Fibroblast of lung (primary cell): ENCODE measurements around the gene COLGALT1. TPM values are rescaled to one million over a fixed set of nuclear protein-coding genes. Genes with fewer than 3 reads are reported as not detected.

Experiments
- DNase-seq, 2 donors: peaks; one replicate each; pipeline versions ENCODE4 v3.0.0 to v3.0.0-alpha.2; 2010; ENCODE audit warnings: low read depth in 2 of 2
- H2AFZ ChIP-seq: 2 replicates; pipeline ENCODE4 v1.5.1; 2012; ENCODE audit warnings: low read length, control low read depth, inconsistent platforms
- H3K27ac ChIP-seq: 2 replicates; pipeline ENCODE4 v1.5.1; 2011; ENCODE audit warnings: low read length, control low read depth; ENCODE audit not compliant: insufficient read depth
- H3K27me3 ChIP-seq: 2 replicates; pipeline ENCODE4 v1.5.1; 2011; ENCODE audit warnings: mild to moderate bottlenecking, low read length; ENCODE audit not compliant: control insufficient read depth, insufficient read depth
- H3K36me3 ChIP-seq: 2 replicates; pipeline ENCODE4 v1.5.1; 2011; ENCODE audit warnings: low read length; ENCODE audit not compliant: control insufficient read depth, insufficient read depth
- H3K4me1 ChIP-seq: 2 replicates; pipeline ENCODE4 v1.5.1; 2011; ENCODE audit warnings: low read length; ENCODE audit not compliant: control insufficient read depth, insufficient read depth; ENCODE audit errors: extremely low read depth
- H3K4me2 ChIP-seq: 2 replicates; pipeline ENCODE4 v1.5.1; 2011; ENCODE audit warnings: low read length, control low read depth; ENCODE audit not compliant: insufficient read depth; ENCODE audit errors: extremely low read depth
- H3K4me3 ChIP-seq, 4 experiments: fragments of 200-600 bp in 1 of 4; sonication (generic) in 1 of 4; replicated peaks in 1 of 4; 2 replicates each; pipeline ENCODE4 v1.5.1; 2011 to 2016; ENCODE audit warnings: low read length in 4 of 4, low read depth in 3 of 4, mild to moderate bottlenecking in 3 of 4, control low read depth in 2 of 4, inconsistent platforms in 1 of 4, mixed read lengths in 1 of 4; ENCODE audit not compliant: insufficient read depth in 1 of 4; ENCODE audit errors: control extremely low read depth in 1 of 4
- H3K79me2 ChIP-seq: 2 replicates; pipeline ENCODE4 v1.5.1; 2012; ENCODE audit warnings: mild to moderate bottlenecking, low read length, inconsistent platforms; ENCODE audit not compliant: control insufficient read depth, insufficient read depth
- H3K9ac ChIP-seq: 2 replicates; pipeline ENCODE4 v1.5.1; 2011; ENCODE audit warnings: mild to moderate bottlenecking, low read length, control low read depth; ENCODE audit not compliant: insufficient read depth
- H3K9me3 ChIP-seq: 2 replicates; pipeline ENCODE4 v1.5.1; 2012; ENCODE audit warnings: low read depth, low read length; ENCODE audit not compliant: control insufficient read depth, insufficient read depth
- H4K20me1 ChIP-seq: 2 replicates; pipeline ENCODE4 v1.5.1; 2011; ENCODE audit warnings: low read length; ENCODE audit not compliant: control insufficient read depth, insufficient read depth; ENCODE audit errors: extremely low read depth
- EZH2 ChIP-seq: IDR thresholded peaks from 2 replicates; pipeline ENCODE4 v1.5.1; 2012; ENCODE audit warnings: low read length, control low read depth, mild to moderate bottlenecking; ENCODE audit errors: missing control alignments
- polyA plus RNA-seq, 2 donors: library from polyadenylated mRNA; depleted of rRNA in 1 of 2; stranded (reverse) in 1 of 2; unstranded in 1 of 2; fragments of >200 nt; gene quantifications; 2 replicates each; pipeline ENCODE4 v1.2.1, GENCODE V29; 2011 to 2012; ENCODE audit warnings: missing spikeins in 1 of 2
- total RNA-seq: library from RNA; depleted of rRNA; stranded (reverse); fragments of >200 nt; gene quantifications from 2 replicates; pipeline ENCODE4 v1.2.1, GENCODE V29; 2014
- TF ChIP-seq, protein P1 (sequence below), 2 donors: IDR thresholded peaks in 1 of 2; conservative IDR thresholded peaks in 1 of 2; 1 replicate in 1 of 2; 2 replicates in 1 of 2; pipeline ENCODE4 v1.5.1; 2011 to 2012; ENCODE audit warnings: low read length in 2 of 2, control low read depth in 1 of 2, inconsistent platforms in 1 of 2, low read depth in 1 of 2, mild to moderate bottlenecking in 1 of 2

COLGALT1 gene
- total and polyA plus RNA-seq, 2 donors (not counting 1 experiment from before 2014, with no cell fraction given), result 96.9 to 103 TPM

DNA sequence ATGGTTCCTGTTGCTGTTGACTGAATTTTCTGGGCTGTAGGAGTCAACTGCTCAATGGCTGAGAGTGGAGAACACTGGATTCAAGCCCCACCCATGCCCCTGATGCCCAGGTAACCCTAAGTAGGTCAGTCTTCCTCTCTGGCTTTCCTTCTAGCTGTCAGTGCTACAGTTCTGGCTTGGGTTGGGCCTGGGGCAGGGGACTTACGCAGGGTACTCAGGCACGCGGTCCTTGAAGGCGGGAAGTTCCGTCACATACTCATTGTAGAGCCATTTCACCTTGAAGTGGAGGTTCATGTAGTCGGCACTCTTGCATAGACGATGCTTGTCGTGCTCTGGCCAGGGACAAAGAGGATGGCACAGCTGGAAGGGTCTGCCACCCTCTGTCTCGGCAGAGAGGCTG is 77.1 kb downstream of the COLGALT1 start:
- Histone ChIP-seq H3K9ac (no peak overlapping the region), H4K20me1 (no peaks in the 10 kb centered on the region), H3K4me1 (no peaks in the 10 kb centered on the region), H3K36me3 (no peaks in the 10 kb centered on the region), H3K4me3 (no peak overlapping the region), H3K27ac (no peak overlapping the region), H2AFZ (no peak overlapping the region), H3K27me3 (no peaks in the 10 kb centered on the region), H3K9me3 (no peaks in the 10 kb centered on the region), H3K79me2 (no peaks in the 10 kb centered on the region), H3K4me2 (no peak overlapping the region)
- no peak for TF ChIP-seq EZH2
- TF ChIP-seq, protein P1, sequence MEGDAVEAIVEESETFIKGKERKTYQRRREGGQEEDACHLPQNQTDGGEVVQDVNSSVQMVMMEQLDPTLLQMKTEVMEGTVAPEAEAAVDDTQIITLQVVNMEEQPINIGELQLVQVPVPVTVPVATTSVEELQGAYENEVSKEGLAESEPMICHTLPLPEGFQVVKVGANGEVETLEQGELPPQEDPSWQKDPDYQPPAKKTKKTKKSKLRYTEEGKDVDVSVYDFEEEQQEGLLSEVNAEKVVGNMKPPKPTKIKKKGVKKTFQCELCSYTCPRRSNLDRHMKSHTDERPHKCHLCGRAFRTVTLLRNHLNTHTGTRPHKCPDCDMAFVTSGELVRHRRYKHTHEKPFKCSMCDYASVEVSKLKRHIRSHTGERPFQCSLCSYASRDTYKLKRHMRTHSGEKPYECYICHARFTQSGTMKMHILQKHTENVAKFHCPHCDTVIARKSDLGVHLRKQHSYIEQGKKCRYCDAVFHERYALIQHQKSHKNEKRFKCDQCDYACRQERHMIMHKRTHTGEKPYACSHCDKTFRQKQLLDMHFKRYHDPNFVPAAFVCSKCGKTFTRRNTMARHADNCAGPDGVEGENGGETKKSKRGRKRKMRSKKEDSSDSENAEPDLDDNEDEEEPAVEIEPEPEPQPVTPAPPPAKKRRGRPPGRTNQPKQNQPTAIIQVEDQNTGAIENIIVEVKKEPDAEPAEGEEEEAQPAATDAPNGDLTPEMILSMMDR (conservative IDR thresholded peaks at IDR 0.05 in 1 of 2, IDR thresholded peaks at IDR 0.05 in 1 of 2; ENCODE audit: low read depth in 1 of 2, low read length in 2 of 2), result no peak
- DNase-seq, result no peak

Other genes with a start within 250 kb of the COLGALT1 start
- 44.8 and 48.3 TPM in 2 replicates for gene MRPL34, start 249.8 kb upstream of the COLGALT1 start, total RNA-seq
- gene MRPL34, start 249.8 kb upstream of the COLGALT1 start, polyA plus RNA-seq, result 27.5 and 38.8 TPM in 2 replicates
- 8.0 and 17.7 TPM in 2 replicates for gene DDA1, start 246.1 kb upstream of the COLGALT1 start, total RNA-seq
- gene DDA1, start 246.1 kb upstream of the COLGALT1 start, polyA plus RNA-seq, result 42.6 and 63.9 TPM in 2 replicates
- gene ANO8, start 220.8 kb upstream of the COLGALT1 start, total RNA-seq, result 5.9 TPM in 2 replicates
- 1.1 and 1.8 TPM in 2 replicates for gene ANO8, start 220.8 kb upstream of the COLGALT1 start, polyA plus RNA-seq
- 11.1 and 17.2 TPM in 2 replicates for gene GTPBP3, start 218.1 kb upstream of the COLGALT1 start, total RNA-seq
- gene GTPBP3, start 218.1 kb upstream of the COLGALT1 start, polyA plus RNA-seq, result 3.7 and 5.4 TPM in 2 replicates
- not detected in 2 replicates for gene PLVAP, start 178.3 kb upstream of the COLGALT1 start, total RNA-seq
- not detected in 2 replicates for gene PLVAP, start 178.3 kb upstream of the COLGALT1 start, polyA plus RNA-seq
- not detected in 2 replicates for gene CCDC194, start 161.5 kb upstream of the COLGALT1 start, total RNA-seq
- gene CCDC194, start 161.5 kb upstream of the COLGALT1 start, polyA plus RNA-seq, result not detected in 2 replicates
- 4.3 and 4.6 TPM in 2 replicates for gene BST2, start 150.0 kb upstream of the COLGALT1 start, total RNA-seq
- gene BST2, start 150.0 kb upstream of the COLGALT1 start, polyA plus RNA-seq, result 2.4 and 5.6 TPM in 2 replicates
- gene MVB12A, start 135.6 kb upstream of the COLGALT1 start, total RNA-seq, result 28.0 and 34.7 TPM in 2 replicates
- gene MVB12A, start 135.6 kb upstream of the COLGALT1 start, polyA plus RNA-seq, result 24.8 and 26.3 TPM in 2 replicates
- under 0.01 and 0.17 TPM in 2 replicates for gene TMEM221, start 107.0 kb upstream of the COLGALT1 start, total RNA-seq
- gene TMEM221, start 107.0 kb upstream of the COLGALT1 start, polyA plus RNA-seq, result not detected in 2 replicates
- gene NXNL1, start 94.7 kb upstream of the COLGALT1 start, total RNA-seq, result not detected in 2 replicates
- gene NXNL1, start 94.7 kb upstream of the COLGALT1 start, polyA plus RNA-seq, result not detected in 2 replicates
- 20.0 and 25.3 TPM in 2 replicates for gene SLC27A1, start 85.1 kb upstream of the COLGALT1 start, total RNA-seq
- gene SLC27A1, start 85.1 kb upstream of the COLGALT1 start, polyA plus RNA-seq, result 3.6 and 4.0 TPM in 2 replicates
- gene PGLS, start 44.0 kb upstream of the COLGALT1 start, total RNA-seq, result 52.8 and 67.3 TPM in 2 replicates
- gene PGLS, start 44.0 kb upstream of the COLGALT1 start, polyA plus RNA-seq, result 24.0 and 25.9 TPM in 2 replicates
- gene UNC13A, start 132.7 kb downstream of the COLGALT1 start, total RNA-seq, result under 0.01 TPM in 2 replicates
- 0.27 and 0.28 TPM in 2 replicates for gene UNC13A, start 132.7 kb downstream of the COLGALT1 start, polyA plus RNA-seq
- gene MAP1S, start 163.8 kb downstream of the COLGALT1 start, total RNA-seq, result 15.9 and 18.3 TPM in 2 replicates
- gene MAP1S, start 163.8 kb downstream of the COLGALT1 start, polyA plus RNA-seq, result 10.5 and 13.1 TPM in 2 replicates
- gene FCHO1, start 195.8 kb downstream of the COLGALT1 start, total RNA-seq, result under 0.01 and 0.33 TPM in 2 replicates
- 0.07 and 0.16 TPM in 2 replicates for gene FCHO1, start 195.8 kb downstream of the COLGALT1 start, polyA plus RNA-seq
- not detected in 2 replicates for gene B3GNT3, start 239.5 kb downstream of the COLGALT1 start, total RNA-seq
- gene B3GNT3, start 239.5 kb downstream of the COLGALT1 start, polyA plus RNA-seq, result not detected in 2 replicates